Neutrophil (primary cell): ENCODE measurements around the gene CCIN.

Source experiments
- H3K27ac ChIP-seq: fragments of 200-600 bp; sonication (generic); 2 replicates; pipeline ENCODE4 v1.5.1; 2016; ENCODE audit warnings: mild to moderate bottlenecking, moderate library complexity
- H3K27me3 ChIP-seq: fragments of 200-600 bp; sonication (generic); 2 replicates; pipeline ENCODE4 v1.6.0; 2016; ENCODE audit warnings: mild to moderate bottlenecking
- H3K36me3 ChIP-seq: fragments of 200-600 bp; sonication (generic); 2 replicates; pipeline ENCODE4 v1.5.1; 2017
- H3K4me1 ChIP-seq, 2 experiments: fragments of 200-600 bp in 1 of 2; sonication (generic) in 1 of 2; 1 replicate in 1 of 2; 2 replicates in 1 of 2; pipeline versions ENCODE4 v1.5.1 to v1.6.1; 2013 to 2016; ENCODE audit warnings: low read depth in 1 of 2, low read length in 1 of 2, mild to moderate bottlenecking in 1 of 2, moderate library complexity in 1 of 2; ENCODE audit not compliant: control insufficient read depth in 1 of 2, insufficient read depth in 1 of 2
- H3K4me3 ChIP-seq, 2 experiments: fragments of 200-600 bp in 1 of 2; sonication (generic) in 1 of 2; 1 replicate in 1 of 2; 2 replicates in 1 of 2; pipeline ENCODE4 v1.5.1; 2013 to 2016; ENCODE audit warnings: low read depth in 1 of 2, low read length in 1 of 2, mild to moderate bottlenecking in 1 of 2, moderate library complexity in 1 of 2
- H3K9me3 ChIP-seq: fragments of 200-600 bp; sonication (generic); 2 replicates; pipeline ENCODE4 v1.5.1; 2016
- CTCF ChIP-seq: fragments of 200-600 bp; sonication (generic); IDR thresholded peaks from 2 replicates; pipeline ENCODE4 v1.5.1; 2016; ENCODE audit warnings: antibody characterized with exemption

Gene CCIN

GRCh38 chr9:36165826-36166167 is 3.4 kb upstream of the CCIN start:
- peak overlapping the region; percentile 70 for H3K27ac ChIP-seq

GRCh38 chr9:36166168-36166927 is 2.8 kb upstream of the CCIN start:
- Histone ChIP-seq H3K4me1 (peaks cover 15 to 29% of the 10 kb centered on the region in 2 experiments), H3K27ac (peak overlapping the region; percentile 70), H3K4me3 (peak overlapping the region; percentile 59 to 70), H3K36me3 (peaks cover 34% of the 10 kb centered on the region), H3K9me3 (no peaks in the 10 kb centered on the region), H3K27me3 (no peaks in the 10 kb centered on the region)
- peak; percentile 99 for TF ChIP-seq CTCF

More at GRCh38 chr9:36165826-36166167, 3.4 kb upstream of the CCIN start:
- H3K4me1 ChIP-seq, result peaks cover 15 to 29% of the 10 kb centered on the region in 2 experiments
- no peaks in the 10 kb centered on the region for H3K27me3 ChIP-seq
- H3K9me3 ChIP-seq, result no peaks in the 10 kb centered on the region
- peak overlapping the region in 1 of 2 experiments; percentile 70 for H3K4me3 ChIP-seq
- H3K36me3 ChIP-seq, result peaks cover 34% of the 10 kb centered on the region
- TF ChIP-seq CTCF, result no peak

GRCh38 chr9:36169708-36170107 is 520 bp downstream of the CCIN start:
- no peak overlapping the region for H3K27ac ChIP-seq
- H3K27me3 ChIP-seq, result no peaks in the 10 kb centered on the region
- TF ChIP-seq CTCF, result no peak
- peaks cover 15 to 29% of the 10 kb centered on the region in 2 experiments for H3K4me1 ChIP-seq
- no peak overlapping the region for H3K4me3 ChIP-seq
- no peaks in the 10 kb centered on the region for H3K9me3 ChIP-seq
- peaks cover 2% of the 10 kb centered on the region for H3K36me3 ChIP-seq

- Histone ChIP-seq H3K4me1 (peaks cover 15 to 22% of the 10 kb centered on the region in 2 experiments), H3K27me3 (no peaks in the 10 kb centered on the region), H3K4me3 (no peak overlapping the region), H3K27ac (no peak overlapping the region), H3K36me3 (no peaks in the 10 kb centered on the region), H3K9me3 (no peaks in the 10 kb centered on the region)
- TF ChIP-seq CTCF, result no peak
These were observed 1.3 kb downstream of the CCIN start for GRCh38 chr9:36170531-36170930.

GRCh38 chr9:36173861-36174260 is 4.7 kb downstream of the CCIN start:
- H3K4me3 ChIP-seq, result no peak overlapping the region
- H3K27me3 ChIP-seq, result no peaks in the 10 kb centered on the region
- no peaks in the 10 kb centered on the region for H3K36me3 ChIP-seq
- TF ChIP-seq CTCF, result no peak
- peaks cover 5 to 6% of the 10 kb centered on the region in 2 experiments for H3K4me1 ChIP-seq
- no peak overlapping the region for H3K27ac ChIP-seq
- H3K9me3 ChIP-seq, result no peaks in the 10 kb centered on the region
